ENCODE data around the gene INSM1. TPM values are rescaled to one million over a fixed set of nuclear protein-coding genes. Genes with fewer than 3 reads are reported as not detected.

Gene INSM1
- total and polyA plus RNA-seq, 2 of the 13 experiments (the other 11 are each of a cell fraction or from before 2014, with no cell fraction given) = not detected

- TF ChIP-seq MAFK (conservative IDR thresholded peaks at IDR 0.05 in 1 of 2, IDR thresholded peaks at IDR 0.05 in 1 of 2; ENCODE audit: low read length in 2 of 2) (peak in 1 of 2 experiments; percentile 64; a peak in 3 of 4 replicates), FOXA1 (IDR thresholded peaks at IDR 0.05) (no peak), FOXA1 (CRISPR knock-in tag; IDR thresholded peaks at IDR 0.05) (no peak), RFXANK (CRISPR knock-in tag; IDR thresholded peaks at IDR 0.05) (no peak), ARNT (IDR thresholded peaks at IDR 0.05) (no peak), MAFF (IDR thresholded peaks at IDR 0.05; ENCODE audit: low read depth, low read length) (peak; percentile 54), ZNF644 (CRISPR knock-in tag; IDR thresholded peaks at IDR 0.05; ENCODE audit: low read depth) (no peak), JUN (CRISPR knock-in tag; IDR thresholded peaks at IDR 0.05) (no peak), ZNF557 (CRISPR knock-in tag; IDR thresholded peaks at IDR 0.05) (no peak), ZNF550 (CRISPR knock-in tag; IDR thresholded peaks at IDR 0.05; ENCODE audit: borderline replicate concordance) (no peak), FOXK2 (IDR thresholded peaks at IDR 0.05) (no peak), ZNF260 (CRISPR knock-in tag; IDR thresholded peaks at IDR 0.05; ENCODE audit: borderline replicate concordance, low read depth) (no peak)
- no peak for FAIRE-seq
- peaks cover 8% of the 10 kb centered on the region for H3K4me1 ChIP-seq (ENCODE audit: insufficient read depth, low read length)
- no peaks in the 10 kb centered on the region for H4K20me1 ChIP-seq (ENCODE audit: insufficient read depth, low read length)
- intact Hi-C loops (cut with micrococcal nuclease; ENCODE audit: unreplicated experiment) = no loop called here
- no peaks in the 10 kb centered on the region for H3K9me3 ChIP-seq (ENCODE audit: low read length)
- H3K27ac ChIP-seq (ENCODE audit: extremely low read length, insufficient read depth, low read length) = no peak overlapping the region
- H2AFZ ChIP-seq (ENCODE audit: low read length) = no peak overlapping the region
- no peaks in the 10 kb centered on the region for H3K27me3 ChIP-seq (ENCODE audit: control insufficient read depth in 1 of 2, insufficient read depth in 2 of 2, low read length in 2 of 2)
- H3K36me3 ChIP-seq (replicated peaks in 1 of 2; ENCODE audit: control insufficient read depth in 1 of 2, insufficient read depth in 2 of 2, low read length in 2 of 2) = peaks cover 2% of the 10 kb centered on the region in 2 experiments; a peak in 1 of 5 replicates
- 95% methylated on average over 9 of the region's 9 CpGs for WGBS (ENCODE audit: low lambda C conversion rate)
- no peak for DNase-seq (ENCODE audit: low spot score)
- H3K4me3 ChIP-seq (replicated peaks in 1 of 3; ENCODE audit: insufficient read depth in 1 of 3, low read depth in 2 of 3, low read length in 3 of 3) = no peak overlapping the region
- H3K79me2 ChIP-seq (ENCODE audit: insufficient read depth, low read length) = no peaks in the 10 kb centered on the region
- in situ Hi-C loops (cut with HindIII; ENCODE audit: extremely low pct_ligation_motif_present, low pct_unique_long_range_greater_than_20kb) = no loop called here
- no TSS peak for BruUV-seq (replicated peaks)
- ChIA-PET POLR2A (no interaction called here), CTCF (ENCODE audit: low intra/inter-chr PET ratio, low total read pairs) (no interaction called here)
- ATAC-seq = no peak
- H3K9ac ChIP-seq (ENCODE audit: insufficient read depth, low read depth, low read length) = no peak overlapping the region
- no peak overlapping the region for H3K4me2 ChIP-seq (ENCODE audit: low read depth, low read length)
Measured at GRCh38 chr20:20390393-20390792, 22.5 kb downstream of the INSM1 start.

GRCh38 chr20:20391115-20391514, 23.2 kb downstream of the INSM1 start:
- WGBS (ENCODE audit: low lambda C conversion rate) = 81% methylated on average over 4 of the region's 4 CpGs
- Histone ChIP-seq H3K4me3 (replicated peaks in 1 of 3; ENCODE audit: insufficient read depth in 1 of 3, low read depth in 2 of 3, low read length in 3 of 3) (no peak overlapping the region), H3K79me2 (ENCODE audit: insufficient read depth, low read length) (no peaks in the 10 kb centered on the region), H3K27ac (ENCODE audit: extremely low read length, insufficient read depth, low read length) (no peak overlapping the region), H3K9ac (ENCODE audit: insufficient read depth, low read depth, low read length) (no peak overlapping the region), H4K20me1 (ENCODE audit: insufficient read depth, low read length) (no peaks in the 10 kb centered on the region), H3K4me1 (ENCODE audit: insufficient read depth, low read length) (peaks cover 8% of the 10 kb centered on the region), H2AFZ (ENCODE audit: low read length) (no peak overlapping the region), H3K4me2 (ENCODE audit: low read depth, low read length) (no peak overlapping the region), H3K36me3 (replicated peaks in 1 of 2; ENCODE audit: control insufficient read depth in 1 of 2, insufficient read depth in 2 of 2, low read length in 2 of 2) (peaks cover 2% of the 10 kb centered on the region in 2 experiments; a peak in 1 of 5 replicates), H3K9me3 (ENCODE audit: low read length) (no peaks in the 10 kb centered on the region), H3K27me3 (ENCODE audit: control insufficient read depth in 1 of 2, insufficient read depth in 2 of 2, low read length in 2 of 2) (no peaks in the 10 kb centered on the region)
- ChIA-PET CTCF (ENCODE audit: low intra/inter-chr PET ratio, low total read pairs) (no interaction called here), POLR2A (no interaction called here)
- TF ChIP-seq ZNF550 (CRISPR knock-in tag; IDR thresholded peaks at IDR 0.05; ENCODE audit: borderline replicate concordance) (no peak), ZBTB20 (CRISPR knock-in tag; IDR thresholded peaks at IDR 0.05; ENCODE audit: borderline replicate concordance, low read depth) (no peak), MAFF (IDR thresholded peaks at IDR 0.05; ENCODE audit: low read depth, low read length) (peak; percentile 79), PHF20 (CRISPR knock-in tag; IDR thresholded peaks at IDR 0.05) (no peak), MAFK (conservative IDR thresholded peaks at IDR 0.05 in 1 of 2, IDR thresholded peaks at IDR 0.05 in 1 of 2; ENCODE audit: low read length in 2 of 2) (peak; percentile 85 to 88)
- BruUV-seq (replicated peaks) = no TSS peak
- no peak for ATAC-seq
- in situ Hi-C loops (cut with HindIII; ENCODE audit: extremely low pct_ligation_motif_present, low pct_unique_long_range_greater_than_20kb) (no loop called here), intact Hi-C loops (cut with micrococcal nuclease; ENCODE audit: unreplicated experiment) (no loop called here)
- DNase-seq (ENCODE audit: low spot score) = no peak
- no peak for FAIRE-seq

All from HepG2 (cell line).